A549 (cell line): ENCODE data around the gene PLGLB1.
"Not testable (repeated sequence)": the region's sequence is repeated elsewhere in the genome, so short reads cannot be mapped to it uniquely, and the experiment has no call there.

Experiments
- CTCF ChIP-seq: fragments of >200 bp; sonication (Bioruptor Twin); formaldehyde crosslinking; IDR thresholded peaks from 3 replicates; pipeline ENCODE4 v1.5.1; 2016
- ESRRA ChIP-seq: fragments of 150-350 bp; IDR thresholded peaks from 2 replicates; pipeline ENCODE4 v1.6.1; 2014; ENCODE audit warnings: mild to moderate bottlenecking, low read length, borderline replicate concordance
- HES2 ChIP-seq: fragments of >200 bp; sonication (Bioruptor Twin); formaldehyde crosslinking; IDR thresholded peaks from 2 replicates; pipeline ENCODE4 v1.6.1; 2016
- HMGXB4 ChIP-seq: fragments of 250-450 bp; sonication (Bioruptor Pico); IDR thresholded peaks from 2 replicates; pipeline ENCODE4 v1.5.0; 2021; ENCODE audit warnings: mild to moderate bottlenecking, moderate library complexity, borderline replicate concordance
- HOXB13 ChIP-seq: fragments of 250-450 bp; sonication (Bioruptor Pico); IDR thresholded peaks from 2 replicates; pipeline ENCODE4 v1.5.0; 2020; ENCODE audit warnings: low read depth, mild to moderate bottlenecking, moderate library complexity
- JUNB ChIP-seq: fragments of >200 bp; sonication (Bioruptor Twin); formaldehyde crosslinking; IDR thresholded peaks from 2 replicates; pipeline ENCODE4 v1.6.1; 2016
- MAX ChIP-seq: IDR thresholded peaks from 2 replicates; pipeline ENCODE4 v1.6.1; 2012
- NFE2L2 ChIP-seq: fragments of 150-350 bp; conservative IDR thresholded peaks from 2 replicates; pipeline ENCODE4 v1.6.1; 2014; ENCODE audit warnings: low read length
- PBX3 ChIP-seq: IDR thresholded peaks from 2 replicates; pipeline ENCODE4 v1.6.1; 2012
- POLR2A ChIP-seq: IDR thresholded peaks from 2 replicates; pipeline ENCODE4 v1.6.1; 2012; ENCODE audit warnings: mild to moderate bottlenecking, low read length
- REST ChIP-seq: fragments of 200-600 bp; sonication (generic); IDR thresholded peaks from 2 replicates; pipeline ENCODE4 v1.6.1; 2016; ENCODE audit warnings: antibody characterized with exemption, mild to moderate bottlenecking, moderate library complexity
- SREBF2 ChIP-seq: fragments of 450-650 bp; IDR thresholded peaks from 2 replicates; pipeline ENCODE4 v1.6.1; 2014; ENCODE audit warnings: mild to moderate bottlenecking, moderate library complexity
- ZC3H11A ChIP-seq: fragments of 450-650 bp; IDR thresholded peaks from 2 replicates; pipeline ENCODE4 v1.6.1; 2014; ENCODE audit warnings: antibody characterized with exemption, mild to moderate bottlenecking

GRCh38 chr2:87014489-87015169 is 7.0 kb downstream of the PLGLB1 start:
- TF ChIP-seq CTCF; REST; MAX; HMGXB4; PBX3; HES2; JUNB; NFE2L2; POLR2A; HOXB13 (CRISPR knock-in tag); ESRRA; SREBF2; ZC3H11A: not testable (repeated sequence)
